Esophagus squamous epithelium (tissue), 4 donors: ENCODE measurements around the gene MCM6.

Experiments
- CTCF ChIP-seq, 6 experiments: fragments of 450-650 bp in 4 of 6; fragments of 200-600 bp in 2 of 6; sonication (generic) in 2 of 6; IDR thresholded peaks; one replicate each; pipeline ENCODE4 v1.5.1; 2016 to 2019; ENCODE audit warnings: antibody characterized with exemption in 6 of 6, mild to moderate bottlenecking in 4 of 6, moderate library complexity in 4 of 6
- POLR2A ChIP-seq, 4 donors: fragments of 450-650 bp; IDR thresholded peaks; one replicate each; pipeline ENCODE4 v1.6.1; 2017; ENCODE audit warnings: antibody characterized with exemption in 4 of 4, mild to moderate bottlenecking in 4 of 4, moderate library complexity in 3 of 4

GRCh38 chr2:135825131-135825530 lies 51.1 kb downstream of the MCM6 start:
- TF ChIP-seq CTCF (IDR thresholded peaks at IDR 0.05) (no peak), POLR2A (IDR thresholded peaks at IDR 0.05) (no peak)
